ENCODE results near the gene RHOXF1.
"Not testable (repeated sequence)": the region's sequence is repeated elsewhere in the genome, so short reads cannot be mapped to it uniquely, and the experiment has no call there.

RHOXF1 gene

DNA sequence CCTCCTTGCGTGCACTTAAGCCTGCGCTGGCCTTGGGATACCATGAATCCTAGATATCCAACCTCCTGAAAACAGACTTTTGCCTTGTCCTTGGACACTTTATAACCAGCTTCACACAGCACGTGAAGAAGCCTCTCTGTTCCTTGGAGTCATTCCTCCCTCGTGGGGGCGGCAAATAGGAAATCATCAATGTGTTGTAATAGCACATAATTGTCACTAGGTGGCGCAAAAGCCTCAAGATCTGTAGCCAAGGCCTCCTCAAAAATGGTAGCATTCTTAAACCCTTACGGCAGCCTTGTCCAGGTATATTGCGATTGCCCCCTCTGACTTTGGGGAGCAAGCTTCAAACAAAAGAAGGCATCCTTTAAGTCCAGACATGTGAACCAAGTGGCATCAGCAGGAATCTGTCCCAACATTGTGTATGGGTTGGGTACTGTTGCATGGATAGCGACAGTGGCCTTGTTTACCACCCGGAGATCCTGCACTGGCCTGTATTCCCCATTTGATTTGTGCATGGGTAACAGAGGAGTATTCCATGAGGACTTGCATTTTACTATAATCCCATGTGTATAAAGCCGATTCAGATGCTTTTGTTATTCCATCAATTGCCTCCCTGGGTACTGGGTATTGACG, 30.0 kb downstream of the RHOXF1 start:
- DNase-seq, result not testable (repeated sequence)

DNA sequence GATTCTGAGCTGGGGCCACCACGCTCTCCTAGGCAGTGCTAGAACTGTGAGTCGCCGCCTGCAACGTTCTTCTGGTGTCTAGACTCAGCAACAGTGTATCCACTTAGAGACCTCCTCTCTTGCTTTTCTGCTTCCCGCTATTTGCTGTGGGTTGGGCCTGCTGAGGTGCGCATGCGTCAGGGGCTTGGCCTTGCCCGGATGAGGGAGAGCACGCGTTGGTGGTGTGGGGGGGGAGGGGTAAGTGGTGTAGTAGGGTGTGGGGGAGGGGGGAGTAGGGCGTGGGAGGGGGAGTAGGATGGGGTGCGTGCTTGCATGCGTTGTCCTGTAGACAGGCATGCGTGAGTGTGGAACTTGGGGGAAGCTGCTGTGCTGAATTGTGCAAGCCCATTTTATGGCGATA, 38.1 kb downstream of the RHOXF1 start, which contains the start of gene RHOXF2B:
RHOXF2B (minus strand) TSS at position 101 of the 400 bp plus-strand sequence. CDS start 138 bp downstream, outside the sequence.
- not testable (repeated sequence) for DNase-seq

DNA sequence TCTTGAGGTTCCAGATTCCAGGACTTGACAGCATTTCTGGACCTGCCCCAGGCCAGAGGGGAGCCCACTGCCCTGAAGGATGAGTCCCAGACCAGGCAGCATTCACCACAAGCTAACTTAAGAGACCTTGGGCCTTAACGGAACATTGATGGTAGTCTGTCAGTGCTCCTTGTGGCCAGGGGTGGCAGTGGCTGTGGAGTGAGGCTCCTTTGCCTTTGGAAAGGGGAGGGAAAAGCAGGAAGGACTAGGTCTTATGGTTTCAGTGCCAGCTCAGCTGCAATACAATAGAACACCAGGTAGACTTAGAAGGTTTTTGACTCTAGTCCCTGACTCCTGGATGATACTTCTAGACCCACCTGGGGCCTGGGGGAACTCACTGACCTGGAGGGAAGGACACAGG, 49.5 kb downstream of the RHOXF1 start:
- not testable (repeated sequence) for DNase-seq

Data from effector CD8-positive, alpha-beta T cell (primary cell).